ENCODE measurements around the gene MEAF6.

Gene MEAF6

DNA sequence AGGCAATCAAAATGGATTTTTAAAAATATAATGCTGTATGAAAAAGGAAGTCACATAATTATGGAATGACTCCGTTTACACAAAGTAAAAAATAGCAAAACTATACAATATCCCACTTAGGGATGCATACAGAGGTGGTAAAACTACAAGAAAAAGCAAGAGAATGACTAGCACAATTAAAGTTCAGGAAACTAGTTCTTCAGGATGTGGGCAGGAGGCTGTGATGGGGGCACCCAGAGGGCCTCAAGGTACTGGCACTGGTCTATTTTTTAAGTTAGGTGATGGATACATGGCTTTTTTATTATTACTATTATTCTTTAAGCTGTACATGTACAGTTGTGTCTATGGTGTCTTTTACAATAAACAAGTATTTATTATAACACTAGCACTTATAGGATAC is 41.6 kb downstream of the MEAF6 start:
- TF ChIP-seq POLR2AphosphoS5 (IDR thresholded peaks at IDR 0.05; ENCODE audit: low read depth, low read length) = no peak
- TF ChIP-seq REST (IDR thresholded peaks at IDR 0.05; ENCODE audit: insufficient read depth in 1 of 2, low read depth in 2 of 2, low read length in 2 of 2) = no peak
- no peak for TF ChIP-seq FOXP2 (optimal IDR thresholded peaks at IDR 0.05; ENCODE audit: borderline replicate concordance, extremely low read depth, extremely low read length, insufficient read depth)
- TF ChIP-seq TAF1 (IDR thresholded peaks at IDR 0.05; ENCODE audit: borderline replicate concordance, insufficient read depth, low read length) = no peak
- TF ChIP-seq SIN3A (IDR thresholded peaks at IDR 0.05; ENCODE audit: borderline replicate concordance, insufficient read depth, low read length) = no peak

- TF ChIP-seq POLR2AphosphoS5 (IDR thresholded peaks at IDR 0.05; ENCODE audit: low read depth, low read length) (no peak), TAF1 (IDR thresholded peaks at IDR 0.05; ENCODE audit: borderline replicate concordance, insufficient read depth, low read length) (no peak), FOXP2 (optimal IDR thresholded peaks at IDR 0.05; ENCODE audit: borderline replicate concordance, extremely low read depth, extremely low read length, insufficient read depth) (no peak), REST (IDR thresholded peaks at IDR 0.05; ENCODE audit: insufficient read depth in 1 of 2, low read depth in 2 of 2, low read length in 2 of 2) (no peak), SIN3A (IDR thresholded peaks at IDR 0.05; ENCODE audit: borderline replicate concordance, insufficient read depth, low read length) (no peak)
Measured at GRCh38 chr1:37472281-37472680, 42.3 kb downstream of the MEAF6 start.

GRCh38 chr1:37471345-37472231 is 43.0 kb downstream of the MEAF6 start:
- TF ChIP-seq TAF1 (IDR thresholded peaks at IDR 0.05; ENCODE audit: borderline replicate concordance, insufficient read depth, low read length) = peak; percentile 41; the same call in 1 of the 2 replicates
- TF ChIP-seq FOXP2 (optimal IDR thresholded peaks at IDR 0.05; ENCODE audit: borderline replicate concordance, extremely low read depth, extremely low read length, insufficient read depth) = peak; percentile 84
- no peak for TF ChIP-seq SIN3A (IDR thresholded peaks at IDR 0.05; ENCODE audit: borderline replicate concordance, insufficient read depth, low read length)
- no peak for TF ChIP-seq REST (IDR thresholded peaks at IDR 0.05; ENCODE audit: insufficient read depth in 1 of 2, low read depth in 2 of 2, low read length in 2 of 2)
- TF ChIP-seq POLR2AphosphoS5 (IDR thresholded peaks at IDR 0.05; ENCODE audit: low read depth, low read length) = no peak

DNA sequence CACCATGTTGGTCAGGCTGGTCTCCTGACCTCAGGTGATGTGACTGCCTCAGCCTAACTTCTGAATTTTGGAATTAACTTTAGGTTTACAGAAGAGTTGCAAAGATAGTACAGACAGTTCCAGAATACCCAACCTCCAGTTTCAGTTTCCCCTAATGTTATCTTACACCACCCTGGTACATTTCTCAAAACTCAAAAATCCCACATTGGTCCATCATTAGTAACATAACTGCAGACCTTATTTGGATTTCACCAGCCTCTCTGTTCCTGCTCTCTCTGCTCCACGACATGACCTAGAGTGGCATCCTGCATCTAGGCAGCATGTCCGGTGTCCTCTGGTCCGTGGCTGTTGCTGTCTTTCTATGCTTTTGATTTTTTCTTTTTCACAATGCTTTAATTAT is 45.2 kb downstream of the MEAF6 start:
- TF ChIP-seq REST (IDR thresholded peaks at IDR 0.05; ENCODE audit: insufficient read depth in 1 of 2, low read depth in 2 of 2, low read length in 2 of 2) (no peak), FOXP2 (optimal IDR thresholded peaks at IDR 0.05; ENCODE audit: borderline replicate concordance, extremely low read depth, extremely low read length, insufficient read depth) (no peak), SIN3A (IDR thresholded peaks at IDR 0.05; ENCODE audit: borderline replicate concordance, insufficient read depth, low read length) (no peak), POLR2AphosphoS5 (IDR thresholded peaks at IDR 0.05; ENCODE audit: low read depth, low read length) (no peak), TAF1 (IDR thresholded peaks at IDR 0.05; ENCODE audit: borderline replicate concordance, insufficient read depth, low read length) (no peak)

Data from PFSK-1 (cell line).